GM12864 (cell line): ENCODE results near the gene L2HGDH.

ENCODE experiments used
- DNase-seq: peaks from one replicate; pipeline ENCODE4 v3.0.0-alpha.2; 2011; ENCODE audit warnings: low read depth
- H3K4me3 ChIP-seq: 2 replicates; pipeline ENCODE4 v1.5.1; 2011; ENCODE audit warnings: mild to moderate bottlenecking, low read depth, low read length, control low read depth
- TF ChIP-seq, protein P1 (sequence below): IDR thresholded peaks from 2 replicates; pipeline ENCODE4 v1.5.1; 2011; ENCODE audit warnings: low read depth, mild to moderate bottlenecking, moderate library complexity, low read length, control low read depth, inconsistent platforms; ENCODE audit errors: missing control alignments

L2HGDH gene

DNA sequence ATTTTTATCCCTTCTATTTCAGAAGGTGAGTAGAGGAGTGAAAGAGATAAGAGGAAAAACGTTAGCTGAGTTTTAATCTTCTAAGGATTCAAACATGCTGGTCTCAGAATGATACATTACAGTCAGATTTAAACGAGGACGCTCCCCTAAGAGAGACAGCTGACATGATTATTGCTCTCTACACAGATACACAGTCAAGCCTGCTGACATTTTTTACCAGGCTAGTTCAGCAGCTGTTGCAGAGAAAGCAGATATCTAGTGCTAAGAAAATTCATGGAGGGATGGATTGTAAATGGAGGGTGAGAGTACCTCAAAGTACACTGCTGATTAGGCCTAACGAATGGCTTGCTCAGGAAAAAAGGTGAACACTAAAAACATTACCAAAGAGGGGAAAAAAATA, 48.7 kb downstream of the L2HGDH start:
- no peak for DNase-seq
- H3K4me3 ChIP-seq: no peak overlapping the region
- TF ChIP-seq, protein P1, sequence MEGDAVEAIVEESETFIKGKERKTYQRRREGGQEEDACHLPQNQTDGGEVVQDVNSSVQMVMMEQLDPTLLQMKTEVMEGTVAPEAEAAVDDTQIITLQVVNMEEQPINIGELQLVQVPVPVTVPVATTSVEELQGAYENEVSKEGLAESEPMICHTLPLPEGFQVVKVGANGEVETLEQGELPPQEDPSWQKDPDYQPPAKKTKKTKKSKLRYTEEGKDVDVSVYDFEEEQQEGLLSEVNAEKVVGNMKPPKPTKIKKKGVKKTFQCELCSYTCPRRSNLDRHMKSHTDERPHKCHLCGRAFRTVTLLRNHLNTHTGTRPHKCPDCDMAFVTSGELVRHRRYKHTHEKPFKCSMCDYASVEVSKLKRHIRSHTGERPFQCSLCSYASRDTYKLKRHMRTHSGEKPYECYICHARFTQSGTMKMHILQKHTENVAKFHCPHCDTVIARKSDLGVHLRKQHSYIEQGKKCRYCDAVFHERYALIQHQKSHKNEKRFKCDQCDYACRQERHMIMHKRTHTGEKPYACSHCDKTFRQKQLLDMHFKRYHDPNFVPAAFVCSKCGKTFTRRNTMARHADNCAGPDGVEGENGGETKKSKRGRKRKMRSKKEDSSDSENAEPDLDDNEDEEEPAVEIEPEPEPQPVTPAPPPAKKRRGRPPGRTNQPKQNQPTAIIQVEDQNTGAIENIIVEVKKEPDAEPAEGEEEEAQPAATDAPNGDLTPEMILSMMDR: no peak

DNA sequence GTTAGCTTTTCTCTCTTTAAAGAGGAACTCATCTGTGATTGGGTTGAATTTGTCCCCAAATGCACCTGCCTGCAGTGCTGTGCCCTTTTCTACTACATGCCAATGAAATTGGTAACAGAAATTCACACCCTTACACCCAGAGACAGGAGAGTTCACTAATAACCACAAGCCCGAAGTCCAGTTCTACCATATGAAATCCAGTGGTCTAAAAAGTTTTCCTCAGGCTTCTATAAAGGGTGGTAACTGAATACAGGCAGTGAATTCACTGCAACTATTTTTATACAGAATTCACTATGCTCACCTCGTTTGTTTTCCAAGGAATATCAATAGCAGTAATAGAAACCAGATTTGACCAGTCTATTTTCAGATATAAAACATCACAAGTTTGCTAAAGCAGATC, 49.2 kb downstream of the L2HGDH start:
- H3K4me3 ChIP-seq: no peak overlapping the region
- TF ChIP-seq, protein P1: no peak
- DNase-seq: no peak

DNA sequence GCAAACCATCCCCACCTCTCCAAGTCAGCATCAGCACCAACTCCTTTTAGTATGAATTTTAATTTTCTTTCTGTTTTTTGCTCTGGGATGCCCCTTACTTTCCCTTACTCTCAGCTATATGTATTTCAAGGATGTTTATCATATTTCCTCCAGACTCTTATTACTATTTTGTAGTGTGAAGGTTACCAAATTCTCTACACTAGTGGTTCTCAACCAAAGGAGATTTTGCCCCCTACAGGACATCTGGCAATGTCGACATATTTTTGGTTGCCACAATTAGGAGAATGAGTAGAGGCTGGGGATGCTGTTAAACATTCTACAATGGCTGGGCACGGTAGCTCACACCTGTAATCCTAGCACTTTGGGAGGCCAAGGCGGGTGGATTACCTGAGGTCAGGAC, 51.5 kb downstream of the L2HGDH start:
- no peak overlapping the region for H3K4me3 ChIP-seq
- TF ChIP-seq, protein P1: peak; percentile 39
- no peak for DNase-seq

DNA sequence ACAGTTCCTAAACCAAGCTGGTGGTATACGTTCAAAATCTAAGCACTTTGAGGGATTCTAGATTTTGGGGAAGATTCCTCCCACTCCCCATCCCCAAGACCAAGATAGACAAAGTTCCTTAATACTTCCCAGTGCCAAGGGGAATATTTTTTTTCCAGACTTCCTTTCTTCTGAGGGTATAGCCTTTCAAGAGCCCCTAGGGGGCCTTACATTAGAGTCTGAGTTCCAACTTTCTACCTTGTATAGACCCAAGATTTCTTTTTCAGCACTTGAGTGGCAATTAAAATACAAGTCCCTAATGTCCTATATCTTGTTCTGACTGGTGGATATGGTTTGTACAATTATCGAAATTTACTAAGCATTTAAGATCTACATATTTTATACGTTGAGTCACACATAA, 52.0 kb downstream of the L2HGDH start:
- no peak for DNase-seq
- H3K4me3 ChIP-seq: no peak overlapping the region
- TF ChIP-seq, protein P1: no peak

DNA sequence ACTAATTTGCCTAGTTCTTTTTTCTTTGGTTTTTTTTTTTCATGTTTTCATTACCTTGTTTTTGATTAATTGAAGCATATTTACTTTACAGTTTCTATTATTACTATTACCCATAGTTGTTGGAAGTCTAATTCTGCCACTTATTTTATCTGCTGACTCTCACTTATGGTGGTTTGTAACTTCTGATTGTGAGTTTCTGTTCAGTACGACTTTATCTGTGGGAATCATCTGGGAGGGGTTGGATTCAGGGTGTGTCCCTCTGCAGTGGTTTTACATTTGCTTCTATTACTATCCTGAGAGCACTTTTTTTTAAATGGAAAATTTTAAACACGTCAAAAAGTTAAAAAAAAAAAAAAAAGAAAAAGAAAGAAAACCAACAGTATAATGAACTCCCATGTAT, 54.3 kb downstream of the L2HGDH start:
- no peak overlapping the region for H3K4me3 ChIP-seq
- DNase-seq: no peak
- TF ChIP-seq, protein P1: no peak

DNA sequence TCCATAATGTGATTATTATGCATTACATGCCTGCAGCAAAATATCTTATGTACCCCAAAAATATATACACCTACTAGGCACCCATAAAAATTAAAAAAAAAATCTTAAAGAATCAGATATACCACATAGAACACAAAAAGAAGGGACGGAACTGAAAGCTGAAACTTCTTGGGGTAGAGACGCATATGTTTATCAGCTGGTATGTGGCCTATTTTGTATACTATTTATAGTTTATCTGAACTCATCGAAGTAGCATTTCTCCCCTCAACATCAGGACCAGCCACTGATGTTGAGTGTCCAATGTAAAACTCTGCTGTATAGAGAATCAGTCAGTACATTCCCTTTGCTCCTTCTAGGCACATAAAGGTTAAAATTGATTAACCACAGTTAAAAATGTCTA, 57.8 kb downstream of the L2HGDH start:
- H3K4me3 ChIP-seq: no peak overlapping the region
- no peak for DNase-seq
- TF ChIP-seq, protein P1: no peak

DNA sequence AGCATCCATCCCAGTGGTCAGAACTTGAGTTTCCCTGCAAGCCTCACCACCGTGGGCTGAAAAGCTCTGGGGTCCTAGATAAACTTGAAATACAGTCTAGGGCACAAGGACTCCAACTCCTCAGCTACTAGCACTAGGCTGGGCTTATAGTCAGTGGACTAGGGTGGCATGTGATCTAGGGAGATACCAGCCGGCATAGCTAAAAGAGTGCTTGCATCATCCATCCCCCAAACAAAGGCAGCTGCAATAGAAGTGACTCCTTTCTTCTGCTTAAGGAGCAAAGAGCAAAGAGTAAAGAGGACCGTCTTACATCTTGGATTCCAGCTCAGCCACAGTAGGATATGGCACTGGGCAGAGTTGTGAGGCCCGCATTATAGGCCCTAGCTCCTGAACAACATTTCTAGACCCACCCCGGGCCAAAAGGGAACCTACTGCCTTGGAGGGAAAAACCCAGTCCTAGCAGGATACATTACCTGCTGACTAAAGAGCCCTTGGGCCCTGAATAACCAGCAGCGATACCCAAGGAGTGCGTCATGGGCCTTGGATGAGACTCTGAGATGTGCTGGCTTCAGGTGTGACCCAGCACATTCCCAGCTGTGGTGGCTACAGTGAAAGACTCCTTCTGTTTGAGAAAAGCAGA, 62.8 kb downstream of the L2HGDH start:
- TF ChIP-seq, protein P1: no peak
- no peak for DNase-seq
- H3K4me3 ChIP-seq: no peak overlapping the region
